NCI-H1105 treated with DMSO at 0.1 percent for 48 hours (cell line): ENCODE measurements around the gene RPS6KL1.

Experiments
- DNase-seq: peaks from one replicate; lab custom pipeline; 2025; lab: John Stamatoyannopoulos, UW

Gene RPS6KL1, protein sequence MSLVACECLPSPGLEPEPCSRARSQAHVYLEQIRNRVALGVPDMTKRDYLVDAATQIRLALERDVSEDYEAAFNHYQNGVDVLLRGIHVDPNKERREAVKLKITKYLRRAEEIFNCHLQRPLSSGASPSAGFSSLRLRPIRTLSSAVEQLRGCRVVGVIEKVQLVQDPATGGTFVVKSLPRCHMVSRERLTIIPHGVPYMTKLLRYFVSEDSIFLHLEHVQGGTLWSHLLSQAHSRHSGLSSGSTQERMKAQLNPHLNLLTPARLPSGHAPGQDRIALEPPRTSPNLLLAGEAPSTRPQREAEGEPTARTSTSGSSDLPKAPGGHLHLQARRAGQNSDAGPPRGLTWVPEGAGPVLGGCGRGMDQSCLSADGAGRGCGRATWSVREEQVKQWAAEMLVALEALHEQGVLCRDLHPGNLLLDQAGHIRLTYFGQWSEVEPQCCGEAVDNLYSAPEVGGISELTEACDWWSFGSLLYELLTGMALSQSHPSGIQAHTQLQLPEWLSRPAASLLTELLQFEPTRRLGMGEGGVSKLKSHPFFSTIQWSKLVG

DNA sequence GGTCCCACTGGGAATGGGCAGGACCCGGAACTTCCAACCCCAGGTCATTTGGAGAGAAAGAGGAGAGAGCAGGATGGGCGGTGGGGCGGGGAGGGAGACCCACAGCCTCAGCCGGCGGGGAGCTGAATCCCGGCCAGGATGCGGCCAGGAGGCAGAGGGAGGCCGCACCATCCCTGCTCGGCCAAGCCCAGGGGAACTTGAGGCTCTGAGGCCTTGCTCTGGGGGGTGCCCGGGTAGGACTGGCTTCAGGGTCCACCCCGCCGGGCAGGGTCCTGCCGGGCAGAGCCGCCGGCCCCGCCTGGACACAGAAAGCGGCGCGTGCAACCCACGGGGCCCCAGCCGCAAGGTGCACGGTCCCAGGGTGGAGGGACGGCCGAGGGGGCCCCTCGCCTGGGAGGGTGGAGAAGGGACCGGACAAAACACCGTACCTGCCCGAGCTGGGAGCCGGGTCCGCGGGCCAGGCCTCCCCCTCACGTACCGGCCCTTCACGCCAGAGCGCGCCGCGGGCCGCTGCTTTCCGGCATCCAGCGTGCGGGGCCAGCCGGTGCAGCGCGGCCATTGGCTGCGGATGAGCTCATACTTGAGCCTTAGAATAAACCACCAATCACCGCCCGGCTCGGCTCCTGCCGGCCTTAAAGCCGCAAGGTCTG, at the start of gene RPS6KL1:
TSS of gene RPS6KL1 (minus strand) at position 509 of the 650 bp plus-strand sequence. CDS start 1,719 bp downstream, outside the sequence.
- DNase-seq = peak; percentile 88

- DNase-seq = no peak
Observed at GRCh38 chr14:74968811-74969210, 45.8 kb upstream of the RPS6KL1 start.

DNA sequence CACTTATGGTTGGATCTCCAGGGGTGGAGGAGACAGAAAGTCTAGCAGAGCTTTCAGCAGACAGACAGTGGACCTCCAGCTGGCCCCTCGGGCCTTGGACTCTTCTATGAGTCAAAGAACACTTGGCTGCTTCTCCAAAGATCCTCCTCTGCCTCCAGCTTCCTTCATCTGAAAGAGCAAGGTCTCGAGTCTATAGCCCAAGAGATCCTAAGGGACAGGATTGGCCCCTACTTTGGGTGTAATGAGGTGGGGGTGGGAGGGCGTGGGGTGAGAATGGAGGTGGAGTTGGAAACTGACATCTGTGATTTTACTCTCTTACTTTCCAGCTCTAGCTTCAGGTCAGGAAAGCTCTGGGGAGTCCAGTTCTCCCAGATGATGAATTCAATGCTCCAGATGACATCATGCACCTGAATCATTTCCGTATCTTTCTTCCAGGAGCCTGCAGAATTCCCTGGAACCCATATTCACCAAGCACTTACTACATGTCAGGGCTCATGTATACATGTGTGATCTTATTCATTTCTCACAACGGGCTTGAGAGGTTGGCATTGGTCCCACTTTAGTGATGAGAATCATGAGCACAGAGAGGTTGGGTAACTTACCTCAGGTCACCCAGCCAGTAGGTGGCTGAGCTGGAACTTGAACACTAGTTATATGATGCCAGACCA, 42.6 kb upstream of the RPS6KL1 start:
- DNase-seq = no peak

- no peak for DNase-seq
Observed at GRCh38 chr14:74964787-74965485, 41.9 kb upstream of the RPS6KL1 start.

GRCh38 chr14:74963705-74964271, 40.7 kb upstream of the RPS6KL1 start:
- DNase-seq = no peak

DNA sequence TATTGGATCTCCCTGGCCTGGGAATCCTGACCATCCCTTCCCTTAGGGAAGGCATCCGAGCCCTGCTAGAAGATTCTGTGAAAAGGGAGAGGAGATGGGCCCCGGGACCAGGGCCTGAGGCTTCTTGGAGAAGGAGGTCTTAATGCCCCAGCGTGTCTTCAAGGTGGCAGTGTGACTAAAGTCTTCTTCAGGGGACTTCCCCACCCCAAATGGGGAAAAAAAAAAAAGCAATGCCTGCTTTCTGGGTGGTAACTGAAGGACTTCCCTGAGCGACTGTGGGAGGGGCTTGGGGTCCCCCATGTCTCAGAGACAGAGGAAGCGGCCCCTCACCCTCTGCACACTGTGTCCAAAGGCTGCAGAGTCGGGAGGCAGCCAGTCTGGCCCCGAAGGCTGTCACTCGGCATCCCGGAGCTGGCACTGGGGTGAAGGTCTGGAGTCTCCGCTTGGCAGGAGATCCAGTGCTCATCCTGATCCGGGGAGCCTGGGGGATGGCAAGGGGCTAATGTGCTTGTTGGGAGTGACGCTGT, 40.2 kb upstream of the RPS6KL1 start:
- DNase-seq = no peak

DNA sequence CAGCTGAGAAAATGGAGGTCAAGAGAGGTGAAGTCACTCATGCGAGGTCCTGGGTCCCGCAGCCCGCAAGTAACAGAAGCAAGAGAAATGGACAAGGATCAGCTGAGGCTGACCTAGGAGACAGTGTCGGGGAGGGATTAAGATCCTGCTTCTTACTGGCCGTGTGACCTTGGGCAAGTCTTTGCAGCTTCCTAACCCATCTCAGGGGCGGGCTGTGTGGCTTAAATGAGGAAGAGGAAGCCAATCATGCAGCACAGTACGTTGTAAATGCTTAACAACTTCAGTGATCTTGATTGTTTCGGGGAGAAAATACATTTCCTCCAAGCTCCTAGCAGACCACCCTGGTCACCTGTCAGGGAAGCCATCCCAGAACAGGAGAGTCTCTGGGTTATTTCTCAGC, 39.4 kb upstream of the RPS6KL1 start:
- no peak for DNase-seq

- no peak for DNase-seq
Observed at GRCh38 chr14:74962046-74962445, 39.0 kb upstream of the RPS6KL1 start.

DNA sequence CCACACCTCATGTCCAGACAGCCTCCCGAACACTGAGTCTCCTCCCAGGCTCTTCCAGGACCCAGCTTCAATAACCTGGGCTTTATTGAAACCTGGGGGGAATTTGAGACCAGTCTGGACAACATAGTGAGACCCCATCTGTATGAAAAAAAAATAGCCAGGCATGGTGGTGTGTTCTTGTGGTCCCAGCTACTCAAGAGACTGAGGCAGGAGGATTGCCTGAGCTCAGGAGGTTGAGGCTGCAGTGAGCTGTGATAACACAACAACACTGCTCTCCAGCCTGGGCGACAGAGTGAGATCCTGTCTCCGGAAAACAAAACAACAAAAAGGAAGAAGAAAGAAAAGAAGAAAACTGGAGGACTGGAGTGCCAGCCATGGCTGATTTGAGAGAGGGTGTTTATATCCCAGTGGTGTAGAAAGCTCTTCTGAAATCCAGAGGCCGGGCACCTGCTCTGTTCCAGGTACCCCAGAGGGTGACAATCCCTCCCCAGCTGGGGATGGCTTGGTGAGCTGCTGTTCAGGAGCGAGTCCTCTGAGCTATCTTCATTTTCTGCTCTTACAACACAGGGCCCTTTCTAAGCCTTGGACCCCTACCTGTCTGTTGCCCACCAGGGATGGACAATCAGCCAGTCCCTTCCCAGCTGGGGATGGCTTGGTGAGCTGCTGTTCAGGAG, 38.3 kb upstream of the RPS6KL1 start:
- DNase-seq = no peak

DNA sequence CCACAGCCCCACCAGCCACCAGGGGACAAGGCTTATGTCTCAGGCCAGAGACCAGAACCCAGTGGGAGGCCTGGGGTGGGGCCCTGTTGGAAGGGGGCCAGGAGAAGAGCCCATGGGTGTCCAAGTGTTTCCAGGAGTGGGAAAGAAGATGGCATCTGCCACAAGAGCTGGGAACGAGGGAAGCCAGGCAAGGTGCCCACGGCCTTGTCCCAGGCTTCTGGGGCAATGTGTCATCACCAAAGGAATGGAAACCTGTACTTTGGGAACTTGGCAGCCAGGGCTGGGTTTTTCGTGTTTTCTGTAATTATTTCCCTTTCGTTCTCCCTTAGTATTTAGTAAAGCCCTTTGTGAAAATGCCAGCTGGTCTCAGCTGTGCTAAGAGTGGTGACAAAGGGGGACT, 37.7 kb upstream of the RPS6KL1 start:
- no peak for DNase-seq

- peak; percentile 8 for DNase-seq
Observed at GRCh38 chr14:74959596-74960180, 36.6 kb upstream of the RPS6KL1 start.

DNA sequence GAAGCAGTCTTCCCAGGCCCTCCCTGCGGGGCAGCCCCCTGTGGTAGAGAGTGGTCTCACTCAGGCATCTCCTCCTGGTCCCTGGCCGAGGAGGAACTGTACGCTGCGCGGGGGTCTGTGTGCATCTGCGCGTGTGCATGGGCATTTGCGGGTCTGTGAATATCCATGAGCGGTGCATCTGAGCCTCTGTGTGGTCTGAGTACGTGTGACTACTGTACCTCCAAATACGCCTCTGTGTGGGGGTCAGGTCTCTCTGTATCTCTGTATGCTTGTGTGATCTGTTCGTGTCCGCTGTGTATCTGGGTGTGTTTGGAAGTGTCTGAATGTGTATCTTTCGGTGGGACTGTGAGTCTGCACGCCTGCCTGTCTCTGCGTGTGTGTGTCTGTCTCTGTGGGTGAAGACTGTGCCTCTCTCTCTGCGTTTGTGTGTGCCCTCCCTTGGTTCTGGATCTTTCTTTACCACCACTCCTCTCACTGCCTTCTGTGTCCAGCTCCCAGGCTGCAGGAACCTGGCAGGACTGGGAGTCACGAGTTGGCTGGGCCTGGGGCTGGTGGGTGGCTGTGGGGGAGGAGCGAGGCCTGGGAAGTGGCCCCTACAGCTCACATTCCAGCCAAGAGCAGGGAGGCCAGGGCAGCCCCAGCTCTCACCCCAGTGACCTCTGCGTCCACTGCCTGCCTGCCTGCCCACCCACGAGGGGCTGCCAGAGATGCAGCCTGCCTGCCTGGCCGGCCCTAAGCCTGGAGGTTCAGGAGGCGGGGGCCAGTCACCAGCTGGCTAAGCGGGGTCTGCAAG, 33.4 kb upstream of the RPS6KL1 start:
- DNase-seq = no peak

- no peak for DNase-seq
Observed at GRCh38 chr14:74956027-74956279, 32.9 kb upstream of the RPS6KL1 start.

GRCh38 chr14:74955229-74956026, 32.4 kb upstream of the RPS6KL1 start, which contains the start of gene PGF:
PGF (minus strand) TSS chr14:74955597; CDS start chr14:74955242, 355 bp downstream.
- peak; percentile 39 for DNase-seq

DNA sequence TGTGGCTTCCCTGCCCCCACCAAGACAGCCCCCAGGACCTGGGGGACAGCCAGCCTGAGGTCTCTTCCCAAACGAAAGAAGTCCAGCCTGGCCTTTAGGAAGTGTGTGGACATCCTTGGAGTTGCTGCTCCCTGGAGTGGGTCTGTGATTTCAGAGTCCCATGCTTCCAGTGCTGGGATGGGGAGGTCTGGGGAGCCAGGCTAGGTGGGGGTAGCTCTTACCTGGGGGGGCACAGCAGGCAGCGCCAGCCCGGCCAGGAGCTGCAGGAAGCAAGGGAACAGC, 31.8 kb upstream of the RPS6KL1 start:
- DNase-seq = no peak

DNA sequence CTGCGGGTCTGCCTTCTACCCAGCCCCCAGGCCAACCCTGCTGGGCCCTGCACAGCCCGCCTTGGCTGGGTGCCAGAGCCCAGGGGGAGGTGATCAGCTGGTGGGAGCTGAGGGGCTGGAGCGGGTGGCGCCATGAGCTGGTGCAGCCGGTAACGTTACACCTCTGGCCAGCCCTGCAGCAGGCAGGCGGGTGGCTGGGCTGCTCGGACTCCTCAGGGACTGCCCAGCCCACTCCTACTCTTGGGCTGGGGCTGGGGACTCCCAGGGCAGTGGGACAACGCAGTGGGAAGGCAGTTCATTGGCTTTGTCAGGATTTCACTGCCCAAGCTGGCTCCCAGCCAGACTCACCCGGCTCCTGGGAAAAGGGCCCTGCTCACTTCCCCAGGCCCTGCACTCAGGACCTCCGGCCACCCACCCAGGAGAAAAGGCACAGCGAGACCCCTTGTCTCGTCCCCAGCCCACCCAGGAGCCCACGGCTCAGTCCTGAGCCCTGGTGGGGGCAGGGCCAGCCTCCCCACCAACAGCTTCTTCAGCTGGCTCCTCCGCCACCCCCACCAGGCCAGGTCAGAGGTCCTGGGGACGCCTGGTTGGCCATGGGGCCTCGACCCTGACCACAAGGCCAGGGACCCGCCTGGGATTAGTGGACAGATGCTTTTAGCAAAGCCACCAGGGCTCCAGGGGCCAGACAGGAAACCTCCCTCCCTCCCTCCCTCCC, 31.3 kb upstream of the RPS6KL1 start:
- peak; percentile 85 for DNase-seq

- DNase-seq = no peak
Observed at GRCh38 chr14:74953686-74954085, 30.6 kb upstream of the RPS6KL1 start.

- DNase-seq = peak; percentile 23
Observed at GRCh38 chr14:74952697-74953484, 29.8 kb upstream of the RPS6KL1 start.
